Esophagus muscularis mucosa (tissue), 4 donors: Measurements from ENCODE around the gene CPNE5.

Source experiments
- CTCF ChIP-seq, 3 experiments: fragments of 200-600 bp in 2 of 3; fragments of 450-650 bp in 1 of 3; sonication (generic) in 2 of 3; IDR thresholded peaks; one replicate each; pipeline ENCODE4 v1.5.1; 2017 to 2019; ENCODE audit warnings: antibody characterized with exemption in 3 of 3, mild to moderate bottlenecking in 2 of 3, moderate library complexity in 1 of 3
- EP300 ChIP-seq: sonication (generic); formaldehyde crosslinking; IDR thresholded peaks from one replicate; pipeline ENCODE4 v1.6.1; 2017; ENCODE audit warnings: antibody characterized with exemption
- POLR2A ChIP-seq: fragments of 450-650 bp; IDR thresholded peaks from one replicate; pipeline ENCODE4 v1.6.1; 2017; ENCODE audit warnings: antibody characterized with exemption, moderate library complexity, mild to moderate bottlenecking, low read depth
- POLR2AphosphoS5 ChIP-seq, 2 donors: sonication (generic); formaldehyde crosslinking; IDR thresholded peaks; one replicate each; pipeline ENCODE4 v1.6.1; 2017; ENCODE audit warnings: antibody characterized with exemption in 2 of 2

- TF ChIP-seq POLR2A (no peak), POLR2AphosphoS5 (IDR thresholded peaks at IDR 0.05) (no peak), CTCF (IDR thresholded peaks at IDR 0.05) (no peak), EP300 (no peak)
Measured at GRCh38 chr6:36844232-36845170, 5.3 kb upstream of the CPNE5 start.
